ENCODE results near the gene LRRK2.

Gene LRRK2

GRCh38 chr12:40281791-40282364 is 57.1 kb downstream of the LRRK2 start:
- DNase-seq (ENCODE audit: low spot score): no peak
- in situ Hi-C loops (cut with MboI; ENCODE audit: low pct_unique_long_range_greater_than_20kb, low sequenced_read_pairs, unreplicated experiment): no loop called here
- TF ChIP-seq CTCF (IDR thresholded peaks at IDR 0.05; ENCODE audit: extremely low read depth, insufficient read depth, missing control alignments): no peak

DNA sequence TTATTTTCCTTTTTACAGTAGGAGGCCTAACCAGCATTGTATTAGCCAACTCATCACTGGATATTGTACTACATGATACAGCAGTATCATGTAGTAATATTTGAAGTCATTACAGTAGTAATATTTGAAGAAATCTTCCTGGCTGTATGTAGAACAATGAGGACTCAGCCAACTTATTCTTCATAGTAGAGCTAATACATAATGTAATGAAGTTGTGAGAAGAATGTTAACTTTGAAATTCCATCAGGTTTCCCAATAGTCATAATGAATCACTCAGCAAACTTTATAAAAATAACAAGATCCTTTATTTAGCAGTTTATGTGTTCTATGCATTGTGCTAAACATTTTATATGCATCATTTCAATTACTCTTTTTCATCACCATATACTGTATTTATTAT is 61.8 kb downstream of the LRRK2 start:
- DNase-seq (ENCODE audit: low spot score): no peak
- in situ Hi-C loops (cut with MboI; ENCODE audit: low pct_unique_long_range_greater_than_20kb, low sequenced_read_pairs, unreplicated experiment): no loop called here

DNA sequence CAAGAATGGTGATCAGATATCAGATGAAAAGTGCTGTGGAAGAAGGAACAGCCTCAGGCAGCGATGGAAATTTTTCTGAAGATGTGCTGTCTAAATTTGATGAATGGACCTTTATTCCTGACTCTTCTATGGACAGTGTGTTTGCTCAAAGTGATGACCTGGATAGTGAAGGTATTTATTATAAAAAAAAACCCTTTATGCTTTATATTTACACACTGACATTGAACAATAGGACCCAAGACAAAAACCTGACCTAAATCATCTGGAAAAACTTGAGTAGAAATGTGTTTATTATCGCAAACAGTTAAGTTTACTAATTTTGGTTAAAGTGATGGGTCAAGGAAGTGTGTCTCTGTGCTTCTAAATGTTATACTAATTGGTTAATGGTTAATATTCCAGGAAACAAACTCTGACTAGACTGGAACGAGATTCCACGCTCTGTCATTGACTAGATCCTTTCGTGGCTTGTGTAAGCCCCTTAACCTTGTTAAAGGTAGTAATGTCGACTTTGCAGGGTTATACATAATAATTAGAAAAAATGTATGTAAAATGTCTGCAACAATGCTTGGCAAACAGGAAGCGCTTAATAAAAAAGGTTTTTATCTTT is 62.7 kb downstream of the LRRK2 start:
- no peak for TF ChIP-seq CTCF (IDR thresholded peaks at IDR 0.05; ENCODE audit: extremely low read depth, insufficient read depth, missing control alignments)
- no peak for DNase-seq (ENCODE audit: low spot score)
- in situ Hi-C loops (cut with MboI; ENCODE audit: low pct_unique_long_range_greater_than_20kb, low sequenced_read_pairs, unreplicated experiment): no loop called here

More for the DNA sequence above, 61.8 kb downstream of the LRRK2 start:
- no peak for TF ChIP-seq CTCF (IDR thresholded peaks at IDR 0.05; ENCODE audit: extremely low read depth, insufficient read depth, missing control alignments)

- no peak for TF ChIP-seq CTCF (IDR thresholded peaks at IDR 0.05; ENCODE audit: extremely low read depth, insufficient read depth, missing control alignments)
- DNase-seq (ENCODE audit: low spot score): no peak
- in situ Hi-C loops (cut with MboI; ENCODE audit: low pct_unique_long_range_greater_than_20kb, low sequenced_read_pairs, unreplicated experiment): no loop called here
Observed at GRCh38 chr12:40292788-40293429, 68.1 kb downstream of the LRRK2 start.

- no peak for TF ChIP-seq CTCF (IDR thresholded peaks at IDR 0.05; ENCODE audit: extremely low read depth, insufficient read depth, missing control alignments)
- DNase-seq (ENCODE audit: low spot score): no peak
- in situ Hi-C loops (cut with MboI; ENCODE audit: low pct_unique_long_range_greater_than_20kb, low sequenced_read_pairs, unreplicated experiment): no loop called here
Observed at GRCh38 chr12:40298341-40298740, 73.5 kb downstream of the LRRK2 start.

DNA sequence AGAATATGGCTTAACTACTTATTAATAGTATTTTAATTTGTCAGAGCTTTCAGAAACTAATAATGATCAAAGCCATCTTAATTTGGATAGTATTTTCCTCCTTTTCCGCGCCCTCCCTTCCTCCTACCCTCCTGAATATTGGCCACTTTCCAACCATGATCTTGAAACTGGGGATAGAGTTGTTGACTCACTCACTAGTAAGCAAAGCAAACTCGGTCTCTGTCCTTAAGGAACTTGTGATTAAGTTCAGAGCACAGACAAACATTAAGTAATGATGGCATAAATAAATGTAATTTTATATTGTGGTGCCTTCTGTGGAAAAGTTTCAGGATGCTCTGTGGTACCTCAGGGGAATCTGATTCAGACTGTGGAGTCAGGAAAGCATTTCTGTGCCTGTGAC is 75.7 kb downstream of the LRRK2 start:
- no peak for TF ChIP-seq CTCF (IDR thresholded peaks at IDR 0.05; ENCODE audit: extremely low read depth, insufficient read depth, missing control alignments)
- in situ Hi-C loops (cut with MboI; ENCODE audit: low pct_unique_long_range_greater_than_20kb, low sequenced_read_pairs, unreplicated experiment): loop anchor here (10.0 to 25.0 kb wide), 2 partner anchors 146 to 288 kb away; no protein-coding TSS in a partner anchor
- no peak for DNase-seq (ENCODE audit: low spot score)

Data from GM13977 (cell line).